Left forelimb (tissue), 1 donor: ENCODE data around the gene CDNF.
"Not testable (repeated sequence)": the region's sequence is repeated elsewhere in the genome, so short reads cannot be mapped to it uniquely, and the experiment has no call there.

Experiments used
- DNase-seq: peaks from one replicate; pipeline ENCODE4 v3.0.0-alpha.2; 2018; ENCODE audit warnings: low spot score

CDNF gene

GRCh38 chr10:14837757-14838581 is at the start of gene CDNF, which contains the start of the genes HSPA14 and MSANTD7:
Gene CDNF (minus strand): TSS chr10:14838037. CDS start chr10:14837946, 91 bp downstream.
Gene HSPA14 (plus strand): TSS chr10:14838306. CDS start chr10:14838403, 97 bp downstream.
Gene MSANTD7 (plus strand): TSS chr10:14838306. CDS start chr10:14842285, 3,979 bp downstream.
- DNase-seq: peak; percentile 100

DNA sequence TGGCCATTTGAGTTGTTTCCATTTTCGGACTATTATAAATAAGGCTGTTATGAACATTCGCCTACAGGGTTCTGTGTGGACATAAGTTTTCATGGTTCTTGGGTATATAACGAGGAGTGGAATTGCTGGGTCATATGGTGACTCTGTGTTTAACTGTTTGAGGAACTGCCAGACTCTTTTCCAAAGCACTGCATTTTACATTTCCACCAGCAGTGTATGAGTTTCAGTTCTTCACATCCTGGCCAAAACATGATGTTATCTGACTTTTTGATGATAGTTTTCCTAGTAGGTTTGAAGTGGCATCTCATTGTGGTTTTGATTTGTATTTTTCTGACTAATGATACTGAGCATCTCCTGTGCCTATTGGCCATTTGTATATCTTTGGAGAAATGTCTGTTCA is 46.2 kb upstream of the CDNF start:
- DNase-seq: no peak

DNA sequence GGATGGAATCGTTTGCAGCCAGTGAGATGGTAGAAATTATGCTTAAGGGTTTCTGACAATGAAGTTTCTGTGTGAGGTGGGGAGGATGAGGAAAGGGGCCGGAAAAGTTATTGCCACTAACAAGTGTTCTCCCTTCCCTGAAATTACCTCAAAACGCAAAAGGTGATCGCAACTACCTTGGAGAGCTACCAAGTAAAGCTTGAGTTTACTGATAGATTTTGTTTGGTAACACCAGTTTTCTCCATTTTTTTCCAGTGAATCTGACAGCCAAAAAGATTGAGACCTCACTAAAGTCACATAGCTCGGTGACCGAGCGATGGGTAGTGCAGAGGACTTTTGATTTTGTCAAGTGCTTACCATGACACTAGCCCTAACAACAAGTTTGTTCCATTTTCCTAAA is 42.4 kb upstream of the CDNF start:
- DNase-seq: no peak

DNA sequence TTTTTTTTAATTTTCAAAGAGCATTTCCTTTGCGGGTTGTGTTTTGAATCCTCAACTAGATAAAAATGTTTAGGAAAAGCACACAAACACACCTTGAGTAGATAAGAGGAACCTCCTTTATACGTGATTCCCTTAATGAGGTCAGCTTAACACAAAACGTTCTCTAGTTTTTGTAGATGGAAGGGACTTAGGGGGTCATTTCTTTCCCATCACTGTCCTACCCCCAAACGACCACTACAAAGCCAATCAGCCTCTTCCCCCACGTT is 42.0 kb upstream of the CDNF start:
- no peak for DNase-seq

- peak; percentile 65 for DNase-seq
These were observed 41.5 kb upstream of the CDNF start for GRCh38 chr10:14879124-14879927.

DNA sequence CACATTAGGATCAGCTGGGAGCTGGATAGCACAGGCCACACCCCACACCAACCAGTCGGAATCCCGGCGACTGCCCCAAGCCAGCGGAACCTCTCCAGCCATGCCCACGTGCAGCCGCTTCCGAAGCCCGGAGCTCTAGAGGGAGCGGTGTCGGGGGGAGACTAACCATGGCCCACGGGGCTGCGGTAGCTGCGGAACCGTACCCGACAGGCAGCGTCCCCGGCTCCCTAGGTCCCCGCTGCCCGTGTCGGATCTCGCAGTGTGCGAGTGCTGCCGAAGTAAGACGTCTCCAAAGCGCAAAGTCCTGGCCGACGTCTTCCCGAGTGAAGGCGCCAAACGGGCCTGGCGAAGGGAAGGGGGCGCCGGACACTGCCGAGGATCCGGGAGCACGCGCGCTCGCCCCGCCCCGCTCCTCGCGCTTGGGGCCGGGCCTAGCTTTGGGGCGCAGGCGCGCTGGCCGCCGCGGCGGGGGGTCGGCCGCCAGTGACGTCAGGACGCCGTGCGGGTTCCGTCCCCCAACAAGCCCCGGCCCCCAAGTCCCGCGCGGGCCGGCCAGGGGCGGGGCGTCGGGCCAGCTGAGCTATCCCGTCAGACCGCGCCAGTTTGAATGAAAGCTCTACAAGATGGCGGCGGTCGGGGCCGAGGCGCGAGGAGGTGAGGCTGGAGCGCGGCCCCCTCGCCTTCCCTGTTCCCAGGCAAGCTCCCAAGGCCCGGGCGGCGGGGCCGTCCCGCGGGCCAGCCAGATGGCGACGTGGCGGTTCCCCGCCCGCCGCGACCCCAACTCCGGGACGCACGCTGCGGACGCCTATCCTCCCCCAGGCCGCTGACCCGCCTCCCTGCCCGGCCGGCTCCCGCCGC is 40.7 kb upstream of the CDNF start, which contains the start of gene SUV39H2:
Gene SUV39H2 (plus strand): TSS at position 601 of the 858 bp plus-strand sequence. CDS start 23 bp downstream, at position 624.
- peak; percentile 99 for DNase-seq

DNA sequence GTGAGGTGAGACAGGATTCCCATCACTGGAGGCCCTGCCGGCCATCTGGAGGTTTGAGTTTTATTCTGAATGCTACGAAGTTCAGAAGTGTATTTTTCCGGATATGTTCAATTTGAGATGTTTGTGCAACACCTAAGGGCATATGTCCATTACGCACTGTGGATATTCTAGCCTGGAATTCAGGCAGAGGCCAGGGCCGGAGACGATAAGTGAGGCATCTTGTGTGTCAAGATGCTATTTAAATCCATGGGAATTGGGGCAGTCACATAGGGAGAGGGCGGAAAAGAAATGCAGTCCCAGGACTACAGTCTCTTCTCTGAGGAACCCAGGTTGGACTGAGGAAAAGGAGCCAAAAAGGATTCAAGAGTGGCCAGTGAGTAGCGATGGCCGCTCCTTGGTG is 38.9 kb upstream of the CDNF start:
- no peak for DNase-seq

DNA sequence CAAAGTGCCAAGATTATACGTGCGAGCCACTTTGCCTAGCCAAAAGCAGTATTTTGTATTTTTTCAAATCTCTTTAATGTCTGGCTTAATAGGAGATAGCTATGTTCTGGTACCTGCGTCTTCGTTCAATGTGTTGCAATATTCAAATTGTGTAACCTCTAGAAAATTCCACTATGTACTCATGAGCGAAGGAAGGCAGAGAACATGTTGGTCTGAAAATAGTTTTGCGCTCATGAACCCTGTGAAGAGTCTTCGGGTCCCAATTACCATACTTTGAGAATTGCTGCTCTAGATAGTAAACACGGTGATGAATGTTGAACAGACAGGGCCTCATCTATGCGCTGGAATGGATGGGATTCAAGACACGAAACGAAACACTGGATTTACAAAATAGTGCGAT is 38.1 kb upstream of the CDNF start:
- DNase-seq: no peak

GRCh38 chr10:14873090-14873760 is 35.4 kb upstream of the CDNF start:
- no peak for DNase-seq

DNA sequence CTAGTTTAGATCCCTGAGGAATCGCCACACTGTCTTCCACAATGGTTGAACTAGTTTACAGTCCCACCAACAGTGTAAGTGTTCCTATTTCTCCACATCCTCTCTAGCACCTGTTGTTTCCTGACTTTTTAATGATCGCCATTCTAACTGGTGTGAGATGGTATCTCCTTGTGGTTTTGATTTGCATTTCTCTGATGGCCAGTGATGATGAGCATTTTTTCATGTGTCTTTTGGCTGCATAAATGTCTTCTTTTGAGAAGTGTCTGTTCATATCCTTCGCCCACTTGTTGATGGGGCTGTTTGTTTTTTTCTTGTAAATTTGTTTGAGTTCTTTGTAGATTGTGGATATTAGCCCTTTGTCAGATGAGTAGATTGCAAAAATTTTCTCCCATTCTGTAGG is 27.0 kb upstream of the CDNF start:
- DNase-seq: not testable (repeated sequence)

GRCh38 chr10:14864466-14864865 is 26.6 kb upstream of the CDNF start:
- not testable (repeated sequence) for DNase-seq

DNA sequence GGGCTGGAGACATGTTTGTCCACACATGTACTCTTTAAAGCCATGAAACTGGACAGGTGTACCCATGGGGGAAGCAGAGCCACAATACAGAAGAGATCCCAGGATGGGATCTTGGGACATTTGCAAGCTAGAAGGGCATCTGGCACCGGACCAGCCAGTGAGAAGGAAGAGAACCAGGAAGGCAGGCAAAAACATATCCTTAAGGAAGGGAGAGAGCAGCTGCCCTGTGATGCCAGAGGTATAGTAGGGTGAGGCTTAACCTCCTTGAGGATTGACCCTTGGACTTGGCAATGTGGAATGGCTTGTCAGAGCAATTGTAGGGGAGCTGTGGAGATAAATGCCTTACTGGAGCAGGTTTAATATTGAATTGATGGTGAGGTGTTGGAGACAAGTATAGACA is 23.0 kb upstream of the CDNF start:
- DNase-seq: no peak

DNA sequence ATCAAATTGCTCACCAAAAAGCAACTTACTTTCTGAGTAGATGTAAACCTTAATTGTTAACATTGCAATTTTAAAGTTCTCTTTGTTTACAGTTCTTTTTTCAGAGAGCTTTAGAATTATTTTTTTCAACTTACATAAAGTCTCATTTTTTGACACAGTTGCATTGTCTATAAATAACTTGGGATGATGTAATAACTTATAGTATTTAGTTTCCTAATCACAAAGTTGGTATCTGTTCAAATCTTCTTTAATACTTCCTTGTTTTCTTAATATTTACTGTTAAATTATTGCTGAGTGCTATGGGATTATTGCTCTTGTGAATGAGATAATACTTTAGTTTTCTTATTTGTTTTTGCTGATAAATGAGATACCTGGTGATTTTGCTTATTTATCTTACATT is 21.9 kb upstream of the CDNF start:
- DNase-seq: no peak

DNA sequence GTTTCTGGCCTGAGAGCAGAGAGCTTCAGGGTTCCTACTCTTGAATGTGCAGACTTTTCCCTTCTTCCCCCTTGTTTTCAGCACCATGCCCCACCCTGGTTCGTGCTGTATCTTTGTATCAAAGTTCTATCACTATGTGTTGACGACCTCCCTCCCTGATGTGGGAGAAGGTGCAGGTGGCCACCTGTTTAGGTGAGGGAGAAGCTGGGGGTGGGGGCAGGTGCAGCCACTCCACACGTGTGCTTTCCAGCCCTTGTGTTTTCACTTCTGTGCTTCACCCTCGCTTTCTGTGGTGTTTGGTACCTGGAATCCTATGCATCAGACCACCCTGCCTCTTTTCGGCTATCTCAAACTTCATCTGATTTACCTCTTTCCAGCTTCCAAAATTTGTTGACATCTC is 21.2 kb upstream of the CDNF start:
- no peak for DNase-seq

GRCh38 chr10:14858338-14858960 is 20.6 kb upstream of the CDNF start:
- DNase-seq: no peak

GRCh38 chr10:14855453-14855852 is 17.6 kb upstream of the CDNF start:
- no peak for DNase-seq

- no peak for DNase-seq
These were observed 14.4 kb upstream of the CDNF start for GRCh38 chr10:14852236-14852635.

- no peak for DNase-seq
These were observed 7.1 kb upstream of the CDNF start for GRCh38 chr10:14844948-14845347.

- DNase-seq: no peak
These were observed 5.6 kb upstream of the CDNF start for GRCh38 chr10:14843327-14843988.

DNA sequence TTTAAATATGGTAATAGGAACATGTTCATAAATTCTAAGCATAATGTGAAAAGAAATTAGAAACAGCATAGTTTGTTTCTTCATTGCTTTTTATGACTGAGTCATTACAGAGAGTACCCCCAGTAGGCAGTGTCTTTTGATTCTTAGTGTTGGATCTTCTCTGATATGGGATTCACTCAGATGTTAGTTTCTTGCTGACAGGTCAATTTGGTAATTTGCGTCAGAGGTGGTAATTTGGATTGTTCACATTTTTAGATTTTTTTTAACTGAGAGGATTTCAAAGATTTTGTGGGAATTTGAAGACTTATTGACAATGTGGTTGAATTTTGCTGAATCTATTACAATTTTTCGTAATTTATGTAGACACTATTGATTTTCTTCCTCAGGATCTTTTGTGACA is 2.3 kb upstream of the CDNF start:
- no peak for DNase-seq

DNA sequence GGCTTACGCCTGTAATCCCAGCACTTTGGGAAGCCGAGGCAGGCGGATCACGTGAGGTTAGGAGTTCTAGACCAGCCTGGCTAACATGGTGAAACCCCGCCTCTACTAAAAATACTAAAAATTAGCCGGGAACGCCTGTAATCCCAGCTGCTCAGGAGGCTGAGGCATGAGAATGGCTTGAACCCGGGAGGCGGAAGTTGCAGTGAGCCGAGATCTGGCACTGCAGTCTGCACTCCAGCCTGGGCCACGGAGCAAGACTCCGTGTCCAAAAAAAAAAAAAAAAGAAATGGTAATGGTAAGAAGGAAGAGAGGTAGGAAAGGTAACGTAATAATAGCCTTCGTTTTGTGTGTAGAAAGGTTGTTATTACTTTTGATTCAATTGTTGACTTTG is 1.5 kb upstream of the CDNF start:
- DNase-seq: no peak
